ENCODE measurements around the gene C3orf70. TPM values are rescaled to one million over a fixed set of nuclear protein-coding genes. Genes with fewer than 3 reads are reported as not detected.

C3orf70 gene
- total and polyA plus RNA-seq, 2 of the 8 experiments (the other 6 are each of a cell fraction or from before 2014, with no cell fraction given), result 1.7 to 2.0 TPM

GRCh38 chr3:185051801-185052200 is 101.1 kb downstream of the C3orf70 start (continued):
- TF ChIP-seq CHD7 (IDR thresholded peaks at IDR 0.05; ENCODE audit: insufficient replicate concordance, low read length) (no peak), POLR2A (IDR thresholded peaks at IDR 0.05; ENCODE audit: control extremely low read depth in 1 of 2, low read depth in 2 of 2, low read length in 2 of 2) (no peak), CTCF (IDR thresholded peaks at IDR 0.05; ENCODE audit: control extremely low read depth in 1 of 3, insufficient read depth in 1 of 3, low read depth in 1 of 3, low read length in 3 of 3) (no peak), SIX5 (IDR thresholded peaks at IDR 0.05; ENCODE audit: low read depth, low read length) (no peak), TAF7 (optimal IDR thresholded peaks at IDR 0.05; ENCODE audit: borderline replicate concordance, low read depth, low read length) (no peak), TAF1 (IDR thresholded peaks at IDR 0.05; ENCODE audit: low read depth, low read length) (no peak)
